Inflammatory macrophage treated with lipopolysaccharide for 4 hours (primary cell): Measurements from ENCODE around the gene FBXO33.

ENCODE experiments used
- DNase-seq: peaks from one replicate; pipeline ENCODE4 v3.0.0-alpha.2; 2020

FBXO33 gene

GRCh38 chr14:39432179-39432618, at the start of gene FBXO33:
Gene FBXO33 (minus strand): TSS chr14:39432433. CDS start chr14:39432162, 271 bp downstream.
- DNase-seq, result peak; percentile 95

GRCh38 chr14:39474416-39474911, 42.2 kb upstream of the FBXO33 start:
- DNase-seq, result no peak

- peak; percentile 37 for DNase-seq
These were observed 39.8 kb upstream of the FBXO33 start for GRCh38 chr14:39472078-39472477.

GRCh38 chr14:39469094-39469710, 37.0 kb upstream of the FBXO33 start:
- DNase-seq, result peak; percentile 32

- DNase-seq, result peak; percentile 39
These were observed 35.8 kb upstream of the FBXO33 start for GRCh38 chr14:39467889-39468524.

GRCh38 chr14:39459795-39460478, 27.7 kb upstream of the FBXO33 start:
- DNase-seq, result no peak

GRCh38 chr14:39456702-39457250, 24.5 kb upstream of the FBXO33 start:
- no peak for DNase-seq

GRCh38 chr14:39454906-39455539, 22.8 kb upstream of the FBXO33 start:
- no peak for DNase-seq

GRCh38 chr14:39452680-39453079, 20.4 kb upstream of the FBXO33 start:
- DNase-seq, result no peak

GRCh38 chr14:39451811-39452210, 19.6 kb upstream of the FBXO33 start:
- no peak for DNase-seq

GRCh38 chr14:39447175-39447661, 15.0 kb upstream of the FBXO33 start:
- no peak for DNase-seq

GRCh38 chr14:39446131-39446744, 14.0 kb upstream of the FBXO33 start:
- DNase-seq, result no peak

GRCh38 chr14:39442293-39442692, 10.1 kb upstream of the FBXO33 start:
- no peak for DNase-seq

GRCh38 chr14:39441805-39442204, 9.6 kb upstream of the FBXO33 start:
- no peak for DNase-seq

- DNase-seq, result no peak
These were observed 8.7 kb upstream of the FBXO33 start for GRCh38 chr14:39440975-39441374.

- no peak for DNase-seq
These were observed 3.0 kb upstream of the FBXO33 start for GRCh38 chr14:39435241-39435640.

- peak; percentile 11 for DNase-seq
These were observed 2.2 kb upstream of the FBXO33 start for GRCh38 chr14:39434401-39434800.

- no peak for DNase-seq
These were observed 1.2 kb upstream of the FBXO33 start for GRCh38 chr14:39433452-39433813.

- peak; percentile 79 for DNase-seq
These were observed 602 bp upstream of the FBXO33 start for GRCh38 chr14:39432619-39433451.

GRCh38 chr14:39431416-39432178, 636 bp downstream of the FBXO33 start:
- peak; percentile 46 for DNase-seq
